ENCODE results near the gene CCDC92.
"Not testable (repeated sequence)": the region's sequence is repeated elsewhere in the genome, so short reads cannot be mapped to it uniquely, and the experiment has no call there.

Gene CCDC92

GRCh38 chr12:123914726-123915333 is 57.8 kb downstream of the CCDC92 start:
- H4K20me1 ChIP-seq (ENCODE audit: insufficient read depth, low read length): no peaks in the 10 kb centered on the region
- DNase-seq: no peak
- H3K4me1 ChIP-seq (ENCODE audit: low read length): no peaks in the 10 kb centered on the region
- no peak overlapping the region for H3K4me3 ChIP-seq (ENCODE audit: low read length)
- no peaks in the 10 kb centered on the region for H3K27me3 ChIP-seq (replicated peaks; ENCODE audit: insufficient read depth, low read length)
- no peaks in the 10 kb centered on the region for H3K9me3 ChIP-seq (replicated peaks; ENCODE audit: insufficient read depth, low read length)
- H3K79me2 ChIP-seq (ENCODE audit: low read length): no peaks in the 10 kb centered on the region
- no peaks in the 10 kb centered on the region for H3F3A ChIP-seq (ENCODE audit: insufficient read depth, low read length)
- H3K9ac ChIP-seq (ENCODE audit: low read length): no peak overlapping the region
- H3K27ac ChIP-seq (ENCODE audit: low read length): no peak overlapping the region
- TF ChIP-seq CTCF (IDR thresholded peaks at IDR 0.05; ENCODE audit: low read length): no peak
- no peak for TF ChIP-seq EZH2 (optimal IDR thresholded peaks at IDR 0.05; ENCODE audit: low read depth, low read length)
- no peak for TF ChIP-seq EZH2phosphoT487 (IDR thresholded peaks at IDR 0.05; ENCODE audit: low read length)
- no peaks in the 10 kb centered on the region for H3K9me2 ChIP-seq (replicated peaks; ENCODE audit: insufficient read depth, low read length)
- no peak overlapping the region for H2AFZ ChIP-seq (ENCODE audit: low read length)
- no peak overlapping the region for H3K4me2 ChIP-seq (ENCODE audit: low read depth, low read length)
- H3K36me3 ChIP-seq (replicated peaks; ENCODE audit: insufficient read depth, low read length): no peaks in the 10 kb centered on the region

- no peak overlapping the region for H3K9ac ChIP-seq (ENCODE audit: low read length)
- H4K20me1 ChIP-seq (ENCODE audit: insufficient read depth, low read length): no peaks in the 10 kb centered on the region
- H3K27me3 ChIP-seq (replicated peaks; ENCODE audit: insufficient read depth, low read length): no peaks in the 10 kb centered on the region
- H3K9me2 ChIP-seq (replicated peaks; ENCODE audit: insufficient read depth, low read length): no peaks in the 10 kb centered on the region
- no peak overlapping the region for H3K4me3 ChIP-seq (ENCODE audit: low read length)
- H3K27ac ChIP-seq (ENCODE audit: low read length): no peak overlapping the region
- H3K4me1 ChIP-seq (ENCODE audit: low read length): no peaks in the 10 kb centered on the region
- no peaks in the 10 kb centered on the region for H3K79me2 ChIP-seq (ENCODE audit: low read length)
- H3K36me3 ChIP-seq (replicated peaks; ENCODE audit: insufficient read depth, low read length): no peaks in the 10 kb centered on the region
- H3K9me3 ChIP-seq (replicated peaks; ENCODE audit: insufficient read depth, low read length): no peaks in the 10 kb centered on the region
- no peak for TF ChIP-seq EZH2phosphoT487 (IDR thresholded peaks at IDR 0.05; ENCODE audit: low read length)
- no peak for TF ChIP-seq EZH2 (optimal IDR thresholded peaks at IDR 0.05; ENCODE audit: low read depth, low read length)
- no peak overlapping the region for H2AFZ ChIP-seq (ENCODE audit: low read length)
- H3K4me2 ChIP-seq (ENCODE audit: low read depth, low read length): no peak overlapping the region
- H3F3A ChIP-seq (ENCODE audit: insufficient read depth, low read length): no peaks in the 10 kb centered on the region
- DNase-seq: no peak
These were observed 59.9 kb downstream of the CCDC92 start for GRCh38 chr12:123912415-123913380.

- H3K27ac ChIP-seq (ENCODE audit: low read length); H3F3A ChIP-seq (ENCODE audit: insufficient read depth, low read length); H4K20me1 ChIP-seq (ENCODE audit: insufficient read depth, low read length); H3K36me3 ChIP-seq (replicated peaks; ENCODE audit: insufficient read depth, low read length); H3K9me3 ChIP-seq (replicated peaks; ENCODE audit: insufficient read depth, low read length); H3K9ac ChIP-seq (ENCODE audit: low read length); H3K4me2 ChIP-seq (ENCODE audit: low read depth, low read length); H3K79me2 ChIP-seq (ENCODE audit: low read length); H3K9me2 ChIP-seq (replicated peaks; ENCODE audit: insufficient read depth, low read length); DNase-seq; H3K4me3 ChIP-seq (ENCODE audit: low read length); H3K27me3 ChIP-seq (replicated peaks; ENCODE audit: insufficient read depth, low read length); H3K4me1 ChIP-seq (ENCODE audit: low read length); H2AFZ ChIP-seq (ENCODE audit: low read length): not testable (repeated sequence)
These were observed 60.8 kb downstream of the CCDC92 start for GRCh38 chr12:123911672-123912409.

- H3K27me3 ChIP-seq (replicated peaks; ENCODE audit: insufficient read depth, low read length): no peaks in the 10 kb centered on the region
- H3K27ac ChIP-seq (ENCODE audit: low read length): no peak overlapping the region
These were observed 61.9 kb downstream of the CCDC92 start for GRCh38 chr12:123910761-123911193.

More at GRCh38 chr12:123910761-123911193, 61.9 kb downstream of the CCDC92 start:
- Histone ChIP-seq H3K4me3 (ENCODE audit: low read length) (no peak overlapping the region), H3K9ac (ENCODE audit: low read length) (no peak overlapping the region), H3K9me2 (replicated peaks; ENCODE audit: insufficient read depth, low read length) (no peaks in the 10 kb centered on the region), H3K9me3 (replicated peaks; ENCODE audit: insufficient read depth, low read length) (no peaks in the 10 kb centered on the region), H3F3A (ENCODE audit: insufficient read depth, low read length) (no peaks in the 10 kb centered on the region), H2AFZ (ENCODE audit: low read length) (no peak overlapping the region), H3K79me2 (ENCODE audit: low read length) (no peaks in the 10 kb centered on the region), H3K4me1 (ENCODE audit: low read length) (no peaks in the 10 kb centered on the region), H3K4me2 (ENCODE audit: low read depth, low read length) (no peak overlapping the region), H4K20me1 (ENCODE audit: insufficient read depth, low read length) (no peaks in the 10 kb centered on the region), H3K36me3 (replicated peaks; ENCODE audit: insufficient read depth, low read length) (no peaks in the 10 kb centered on the region)
- no peak for DNase-seq
- TF ChIP-seq EZH2 (optimal IDR thresholded peaks at IDR 0.05; ENCODE audit: low read depth, low read length): no peak
- no peak for TF ChIP-seq EZH2phosphoT487 (IDR thresholded peaks at IDR 0.05; ENCODE audit: low read length)
- TF ChIP-seq CTCF (IDR thresholded peaks at IDR 0.05; ENCODE audit: low read length): no peak
